ENCODE results near the gene CHST4.
A peak's percentile ranks its signal among the peaks of the same experiment; 100 is the strongest.
"Not testable (repeated sequence)": the region's sequence is repeated elsewhere in the genome, so short reads cannot be mapped to it uniquely, and the experiment has no call there.

Gene CHST4

GRCh38 chr16:71514476-71514875, 11.8 kb upstream of the CHST4 start:
- DNase-seq, result no peak
- intact Hi-C loops (cut with DNase I), result no loop called here

GRCh38 chr16:71515026-71515425, 11.2 kb upstream of the CHST4 start:
- no peak for DNase-seq
- intact Hi-C loops (cut with DNase I), result no loop called here

- no peak for DNase-seq
- intact Hi-C loops (cut with DNase I), result no loop called here
These were observed 5.7 kb upstream of the CHST4 start for GRCh38 chr16:71520550-71520949.

- intact Hi-C loops (cut with DNase I), result no loop called here
- peak in 3 of 42 donors; percentile 3 to 15 (median 12) for DNase-seq
These were observed 1.4 kb upstream of the CHST4 start for GRCh38 chr16:71524566-71525553.

GRCh38 chr16:71528257-71528656, 2.0 kb downstream of the CHST4 start:
- intact Hi-C loops (cut with DNase I), result no loop called here
- no peak for DNase-seq

GRCh38 chr16:71528863-71529262, 2.6 kb downstream of the CHST4 start:
- DNase-seq, result no peak
- intact Hi-C loops (cut with DNase I), result no loop called here

- DNase-seq, result no peak
- intact Hi-C loops (cut with DNase I), result no loop called here
These were observed 6.1 kb downstream of the CHST4 start for GRCh38 chr16:71532366-71532765.

- intact Hi-C loops (cut with DNase I), result no loop called here
These were observed 10.7 kb downstream of the CHST4 start for GRCh38 chr16:71536752-71537499.

GRCh38 chr16:71537643-71538042, 11.4 kb downstream of the CHST4 start:
- intact Hi-C loops (cut with DNase I), result no loop called here
- DNase-seq, result peak in 37 of 42 donors; percentile 8 to 65 (median 38)

More at GRCh38 chr16:71536752-71537499, 10.7 kb downstream of the CHST4 start:
- no peak for DNase-seq

- peak in 30 of 42 donors; percentile 5 to 72 (median 23) for DNase-seq
- intact Hi-C loops (cut with DNase I), result no loop called here
These were observed 16.2 kb downstream of the CHST4 start for GRCh38 chr16:71542377-71542776.

GRCh38 chr16:71547168-71547567, 20.9 kb downstream of the CHST4 start:
- intact Hi-C loops (cut with DNase I), result no loop called here
- no peak for DNase-seq

GRCh38 chr16:71552698-71553503, 26.7 kb downstream of the CHST4 start:
- DNase-seq, result no peak
- intact Hi-C loops (cut with DNase I), result no loop called here

- DNase-seq, result peak in 1 of 42 donors; percentile 8
- intact Hi-C loops (cut with DNase I), result no loop called here
These were observed 29.1 kb downstream of the CHST4 start for GRCh38 chr16:71555230-71555891.

GRCh38 chr16:71557299-71557698, 31.1 kb downstream of the CHST4 start:
- DNase-seq, result peak in 1 of 42 donors; percentile 8
- intact Hi-C loops (cut with DNase I), result no loop called here

- intact Hi-C loops (cut with DNase I), result no loop called here
- no peak for DNase-seq
These were observed 31.8 kb downstream of the CHST4 start for GRCh38 chr16:71557954-71558582.

GRCh38 chr16:71559855-71560254, 33.6 kb downstream of the CHST4 start:
- intact Hi-C loops (cut with DNase I), result loop anchor here (10.0 kb wide), 1 partner anchor 75 kb away; the partner anchor contains the start of gene ZNF19

GRCh38 chr16:71561886-71562285, 35.7 kb downstream of the CHST4 start:
- intact Hi-C loops (cut with DNase I), result loop anchor here (10.0 kb wide), 1 partner anchor 77 kb away; the partner anchor contains the start of gene ZNF19
- DNase-seq, result not testable (repeated sequence)

More at GRCh38 chr16:71559855-71560254, 33.6 kb downstream of the CHST4 start:
- no peak for DNase-seq

- DNase-seq, result no peak
- intact Hi-C loops (cut with DNase I), result loop anchor here (10.0 kb wide), 1 partner anchor 78 kb away; the partner anchor contains the start of gene ZNF19
These were observed 36.3 kb downstream of the CHST4 start for GRCh38 chr16:71562552-71562951.

Measured in head of caudate nucleus (tissue), 42 donors.